HG03060 (cell line): ENCODE data around the gene NACC2.

ENCODE experiments used
- ATAC-seq: cut with Tn5 transposase; IDR thresholded peaks from one replicate; pipeline ENCODE4 v1.9.1; 2021; ENCODE audit warnings: low read depth, moderate number of reproducible peaks; ENCODE audit not compliant: unreplicated experiment

NACC2 gene

GRCh38 chr9:136131629-136132511, 36.8 kb upstream of the NACC2 start:
- ATAC-seq, result no peak

GRCh38 chr9:136129176-136129575, 34.1 kb upstream of the NACC2 start:
- no peak for ATAC-seq

- no peak for ATAC-seq
Observed at GRCh38 chr9:136128436-136128835, 33.3 kb upstream of the NACC2 start.

GRCh38 chr9:136127313-136127712, 32.2 kb upstream of the NACC2 start:
- no peak for ATAC-seq

GRCh38 chr9:136124976-136125692, 30.0 kb upstream of the NACC2 start:
- no peak for ATAC-seq

GRCh38 chr9:136122425-136123383, 27.6 kb upstream of the NACC2 start:
- no peak for ATAC-seq

GRCh38 chr9:136121801-136122200, 26.7 kb upstream of the NACC2 start:
- ATAC-seq, result no peak

- no peak for ATAC-seq
Observed at GRCh38 chr9:136120438-136120844, 25.4 kb upstream of the NACC2 start.

GRCh38 chr9:136119883-136120393, 24.8 kb upstream of the NACC2 start:
- no peak for ATAC-seq

GRCh38 chr9:136119061-136119882, 24.2 kb upstream of the NACC2 start:
- ATAC-seq, result no peak

GRCh38 chr9:136118320-136119060, 23.4 kb upstream of the NACC2 start, which contains the start of gene TMEM250:
TSS of gene TMEM250 (minus strand) at chr9:136118875. CDS start at chr9:136116900, 1,975 bp downstream.
- peak; percentile 40 for ATAC-seq

- no peak for ATAC-seq
Observed at GRCh38 chr9:136117916-136118319, 22.8 kb upstream of the NACC2 start.

- no peak for ATAC-seq
Observed at GRCh38 chr9:136117291-136117915, 22.3 kb upstream of the NACC2 start.

GRCh38 chr9:136116360-136117098, 21.4 kb upstream of the NACC2 start:
- ATAC-seq, result no peak

- ATAC-seq, result no peak
Observed at GRCh38 chr9:136115641-136116359, 20.7 kb upstream of the NACC2 start.

- no peak for ATAC-seq
Observed at GRCh38 chr9:136115206-136115605, 20.1 kb upstream of the NACC2 start.

- no peak for ATAC-seq
Observed at GRCh38 chr9:136114610-136115009, 19.5 kb upstream of the NACC2 start.
